NCI-H446 treated with DMSO at 0.1 percent for 48 hours (cell line): ENCODE results near the gene STIMATE.

Experiments
- DNase-seq: peaks from one replicate; lab custom pipeline; 2025; lab: John Stamatoyannopoulos, UW

STIMATE gene

GRCh38 chr3:52866427-52866826, 30.9 kb downstream of the STIMATE start:
- DNase-seq = no peak

GRCh38 chr3:52865994-52866393, 31.4 kb downstream of the STIMATE start:
- no peak for DNase-seq

GRCh38 chr3:52860424-52860768, 37.0 kb downstream of the STIMATE start:
- DNase-seq = no peak

GRCh38 chr3:52859686-52860423, 37.5 kb downstream of the STIMATE start:
- DNase-seq = no peak

GRCh38 chr3:52857864-52858263, 39.5 kb downstream of the STIMATE start:
- peak; percentile 15 for DNase-seq

- DNase-seq = peak; percentile 65
These were observed 40.2 kb downstream of the STIMATE start for GRCh38 chr3:52857133-52857532.

GRCh38 chr3:52856666-52857065, 40.7 kb downstream of the STIMATE start:
- DNase-seq = no peak

GRCh38 chr3:52854013-52854412, 43.3 kb downstream of the STIMATE start:
- DNase-seq = no peak

- no peak for DNase-seq
These were observed 44.9 kb downstream of the STIMATE start for GRCh38 chr3:52852419-52852818.

GRCh38 chr3:52851348-52851747, 46.0 kb downstream of the STIMATE start:
- DNase-seq = peak; percentile 34

- no peak for DNase-seq
These were observed 47.7 kb downstream of the STIMATE start for GRCh38 chr3:52849656-52850055.

GRCh38 chr3:52848617-52849016, 48.7 kb downstream of the STIMATE start:
- DNase-seq = no peak

GRCh38 chr3:52847726-52848125, 49.6 kb downstream of the STIMATE start:
- DNase-seq = no peak

- DNase-seq = no peak
These were observed 50.1 kb downstream of the STIMATE start for GRCh38 chr3:52847241-52847640.

- peak; percentile 57 for DNase-seq
These were observed 50.8 kb downstream of the STIMATE start for GRCh38 chr3:52846432-52846965.

GRCh38 chr3:52845691-52846431, 51.5 kb downstream of the STIMATE start:
- no peak for DNase-seq

GRCh38 chr3:52845157-52845556, 52.2 kb downstream of the STIMATE start:
- no peak for DNase-seq

GRCh38 chr3:52844290-52844975, 52.9 kb downstream of the STIMATE start:
- no peak for DNase-seq

- DNase-seq = no peak
These were observed 53.5 kb downstream of the STIMATE start for GRCh38 chr3:52843881-52844280.

- DNase-seq = no peak
These were observed 54.1 kb downstream of the STIMATE start for GRCh38 chr3:52843108-52843865.

- no peak for DNase-seq
These were observed 54.9 kb downstream of the STIMATE start for GRCh38 chr3:52842424-52842823.

GRCh38 chr3:52841981-52842340, 55.4 kb downstream of the STIMATE start:
- DNase-seq = no peak
